HG02852 (cell line): ENCODE results near the gene IL18.
"Not testable (repeated sequence)": the region's sequence is repeated elsewhere in the genome, so short reads cannot be mapped to it uniquely, and the experiment has no call there.

Source experiments
- ATAC-seq: cut with Tn5 transposase; IDR thresholded peaks from one replicate; pipeline ENCODE4 v1.9.1; 2021; ENCODE audit warnings: mild to moderate bottlenecking, moderate library complexity; ENCODE audit not compliant: unreplicated experiment

Gene IL18

GRCh38 chr11:112121981-112122615 is 41.8 kb downstream of the IL18 start:
- ATAC-seq, result no peak

GRCh38 chr11:112118176-112118575 is 45.7 kb downstream of the IL18 start:
- no peak for ATAC-seq

GRCh38 chr11:112115386-112115785 is 48.5 kb downstream of the IL18 start:
- no peak for ATAC-seq

GRCh38 chr11:112114460-112114859 is 49.4 kb downstream of the IL18 start:
- no peak for ATAC-seq

- no peak for ATAC-seq
Observed at GRCh38 chr11:112113539-112114457, 50.1 kb downstream of the IL18 start.

GRCh38 chr11:112106070-112106469 is 57.8 kb downstream of the IL18 start:
- ATAC-seq, result no peak

GRCh38 chr11:112103446-112103845 is 60.4 kb downstream of the IL18 start:
- ATAC-seq, result no peak

GRCh38 chr11:112100462-112100861 is 63.4 kb downstream of the IL18 start:
- ATAC-seq, result no peak

- no peak for ATAC-seq
Observed at GRCh38 chr11:112097734-112098528, 66.0 kb downstream of the IL18 start.

- no peak for ATAC-seq
Observed at GRCh38 chr11:112096194-112096593, 67.7 kb downstream of the IL18 start.

- not testable (repeated sequence) for ATAC-seq
Observed at GRCh38 chr11:112095302-112095701, 68.6 kb downstream of the IL18 start.
